ENCODE results near the gene MAP3K1. TPM values are rescaled to one million over a fixed set of nuclear protein-coding genes. Genes with fewer than 3 reads are reported as not detected.
"Not testable (repeated sequence)": the region's sequence is repeated elsewhere in the genome, so short reads cannot be mapped to it uniquely, and the experiment has no call there.

MAP3K1 gene
- 100 to 1,000 TPM in 1 of 2 donors, 10 to 100 TPM in 1; 99.2 to 120 TPM for total RNA-seq
- total RNA-seq = 461 to 491 reads per million in 2 donors

GRCh38 chr5:56814963-56815657 lies at the start of gene MAP3K1:
TSS of gene MAP3K1 (plus strand) at chr5:56815549. CDS start at chr5:56815574, 25 bp downstream.
- Mint-ChIP-seq H3K4me1 (peaks cover 26% of the 10 kb centered on the region), H3K27ac (peak within 1 kb of the TSS; percentile 98), H3K36me3 (ENCODE audit: low read depth) (peaks cover 6% of the 10 kb centered on the region), H3K4me3 (peak within 1 kb of the TSS; percentile 93), H3K27me3 (no peaks in the 10 kb centered on the region)
- ATAC-seq = peak; percentile 76
- DNase-seq = peak; percentile 76 to 84 (median 80)
- H3K9me3 ChIP-seq (ENCODE audit: control insufficient read depth, low read length, poor library complexity, severe bottlenecking) = no peaks in the 10 kb centered on the region

DNA sequence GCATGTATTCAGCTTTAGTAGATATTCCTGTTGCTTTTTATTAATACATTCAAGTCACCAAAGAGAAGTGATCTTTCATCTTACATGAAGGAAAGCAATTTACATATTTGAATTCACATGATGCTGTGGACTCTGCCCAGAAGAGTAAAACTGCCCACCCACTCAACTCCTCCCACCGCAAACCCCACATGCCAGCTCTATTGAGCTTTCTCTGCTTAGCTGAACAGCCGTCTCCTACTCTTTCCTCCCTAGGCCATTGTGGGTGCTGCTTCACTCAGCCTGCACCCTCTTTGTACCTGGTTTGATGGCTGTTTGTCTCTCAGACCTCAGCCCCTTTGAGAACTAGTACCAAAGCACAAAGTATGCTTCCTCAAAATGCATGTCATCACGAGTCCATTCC lies 48.4 kb upstream of the MAP3K1 start:
- ATAC-seq = no peak
- no peak overlapping the region for H3K27ac Mint-ChIP-seq
- H3K9me3 ChIP-seq (ENCODE audit: control insufficient read depth, low read length, poor library complexity, severe bottlenecking) = no peaks in the 10 kb centered on the region
- H3K4me3 Mint-ChIP-seq = no peak overlapping the region
- H3K36me3 Mint-ChIP-seq (ENCODE audit: low read depth) = no peaks in the 10 kb centered on the region
- no peaks in the 10 kb centered on the region for H3K27me3 Mint-ChIP-seq
- no peak for DNase-seq
- peaks cover 9% of the 10 kb centered on the region for H3K4me1 Mint-ChIP-seq

- no peaks in the 10 kb centered on the region for H3K9me3 ChIP-seq (ENCODE audit: control insufficient read depth, low read length, poor library complexity, severe bottlenecking)
- no peak overlapping the region for H3K27ac Mint-ChIP-seq
- no peak for DNase-seq
- no peak for ATAC-seq
- no peaks in the 10 kb centered on the region for H3K36me3 Mint-ChIP-seq (ENCODE audit: low read depth)
- no peaks in the 10 kb centered on the region for H3K4me1 Mint-ChIP-seq
- H3K27me3 Mint-ChIP-seq = no peaks in the 10 kb centered on the region
- no peak overlapping the region for H3K4me3 Mint-ChIP-seq
Observed at GRCh38 chr5:56769875-56770604, 45.3 kb upstream of the MAP3K1 start.

GRCh38 chr5:56772767-56773166 lies 42.6 kb upstream of the MAP3K1 start:
- ATAC-seq (no peak), DNase-seq (no peak)
- no peaks in the 10 kb centered on the region for H3K36me3 Mint-ChIP-seq (ENCODE audit: low read depth)
- no peaks in the 10 kb centered on the region for H3K27me3 Mint-ChIP-seq
- no peak overlapping the region for H3K27ac Mint-ChIP-seq
- no peaks in the 10 kb centered on the region for H3K4me1 Mint-ChIP-seq
- H3K4me3 Mint-ChIP-seq = peak overlapping the region; percentile 13
- H3K9me3 ChIP-seq (ENCODE audit: control insufficient read depth, low read length, poor library complexity, severe bottlenecking) = no peaks in the 10 kb centered on the region

DNA sequence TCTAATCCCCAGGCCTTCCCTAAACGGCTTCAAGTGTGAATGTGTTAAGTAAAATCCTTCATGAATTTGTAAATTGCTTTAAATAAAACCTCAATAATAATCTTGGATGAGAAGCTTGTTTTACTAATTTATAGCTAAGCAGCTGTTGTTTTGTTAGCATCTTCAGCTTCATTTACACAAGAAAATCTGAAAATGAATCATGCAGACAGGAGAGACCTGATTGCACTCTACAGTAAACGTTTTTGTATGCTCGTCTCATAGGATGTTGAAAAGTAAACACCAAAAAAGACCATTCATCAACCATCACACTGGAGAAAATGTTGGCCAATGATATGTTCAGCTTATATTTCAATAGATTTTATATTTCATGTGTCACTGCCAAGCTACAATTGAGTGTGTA lies 40.4 kb upstream of the MAP3K1 start:
- H3K27ac Mint-ChIP-seq = no peak overlapping the region
- DNase-seq = no peak
- no peak for ATAC-seq
- H3K9me3 ChIP-seq (ENCODE audit: control insufficient read depth, low read length, poor library complexity, severe bottlenecking) = no peaks in the 10 kb centered on the region
- no peak overlapping the region for H3K4me3 Mint-ChIP-seq
- H3K27me3 Mint-ChIP-seq = no peaks in the 10 kb centered on the region
- H3K4me1 Mint-ChIP-seq = no peaks in the 10 kb centered on the region
- H3K36me3 Mint-ChIP-seq (ENCODE audit: low read depth) = no peaks in the 10 kb centered on the region

DNA sequence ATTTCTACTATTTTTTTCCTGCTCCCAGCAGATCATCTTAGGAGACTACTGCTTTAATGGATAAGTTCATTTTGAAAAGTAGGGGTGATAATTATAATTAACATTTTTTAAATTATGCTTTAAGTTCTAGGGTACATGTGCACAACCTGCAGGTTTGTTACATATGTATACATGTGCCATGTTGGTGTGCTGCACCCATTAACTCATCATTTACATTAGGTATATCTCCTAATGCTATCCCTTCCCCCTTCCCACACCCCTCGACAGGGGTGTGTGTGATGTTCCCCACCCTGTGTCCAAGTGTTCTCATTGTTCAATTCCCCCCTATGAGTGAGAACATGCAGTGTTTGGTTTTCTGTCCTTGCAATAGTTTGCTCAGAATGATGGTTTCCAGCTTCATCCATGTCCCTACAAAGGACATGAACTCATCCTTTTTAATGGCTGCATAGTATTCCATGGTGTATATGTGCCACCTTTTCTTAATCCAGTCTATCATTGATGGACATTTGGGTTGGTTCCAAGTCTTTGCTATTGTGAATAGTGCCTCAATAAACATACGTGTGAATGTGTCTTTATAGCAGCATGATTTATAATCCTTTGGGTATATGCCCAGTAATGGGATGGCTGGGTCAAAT lies 39.0 kb upstream of the MAP3K1 start:
- not testable (repeated sequence) for H3K4me1 Mint-ChIP-seq; H3K27ac Mint-ChIP-seq; H3K36me3 Mint-ChIP-seq (ENCODE audit: low read depth); DNase-seq; ATAC-seq; H3K4me3 Mint-ChIP-seq; H3K27me3 Mint-ChIP-seq; H3K9me3 ChIP-seq (ENCODE audit: control insufficient read depth, low read length, poor library complexity, severe bottlenecking)

- no peaks in the 10 kb centered on the region for H3K27me3 Mint-ChIP-seq
- no peaks in the 10 kb centered on the region for H3K36me3 Mint-ChIP-seq (ENCODE audit: low read depth)
- H3K4me3 Mint-ChIP-seq = no peak overlapping the region
- H3K9me3 ChIP-seq (ENCODE audit: control insufficient read depth, low read length, poor library complexity, severe bottlenecking) = no peaks in the 10 kb centered on the region
- H3K27ac Mint-ChIP-seq = no peak overlapping the region
- ATAC-seq (no peak), DNase-seq (no peak)
- H3K4me1 Mint-ChIP-seq = no peaks in the 10 kb centered on the region
Observed at GRCh38 chr5:56783261-56783660, 32.1 kb upstream of the MAP3K1 start.

- Mint-ChIP-seq H3K4me3 (no peak overlapping the region), H3K27ac (no peak overlapping the region), H3K36me3 (ENCODE audit: low read depth) (no peaks in the 10 kb centered on the region), H3K27me3 (no peaks in the 10 kb centered on the region), H3K4me1 (no peaks in the 10 kb centered on the region)
- no peak for DNase-seq
- no peaks in the 10 kb centered on the region for H3K9me3 ChIP-seq (ENCODE audit: control insufficient read depth, low read length, poor library complexity, severe bottlenecking)
- no peak for ATAC-seq
Observed at GRCh38 chr5:56786346-56786745, 29.0 kb upstream of the MAP3K1 start.

- no peaks in the 10 kb centered on the region for H3K9me3 ChIP-seq (ENCODE audit: control insufficient read depth, low read length, poor library complexity, severe bottlenecking)
- Mint-ChIP-seq H3K4me3 (no peak overlapping the region), H3K27me3 (no peaks in the 10 kb centered on the region), H3K4me1 (no peaks in the 10 kb centered on the region), H3K36me3 (ENCODE audit: low read depth) (no peaks in the 10 kb centered on the region), H3K27ac (peak overlapping the region; percentile 45)
- ATAC-seq (no peak), DNase-seq (no peak)
Observed at GRCh38 chr5:56791396-56791795, 24.0 kb upstream of the MAP3K1 start.

GRCh38 chr5:56798521-56798920 lies 16.8 kb upstream of the MAP3K1 start:
- H3K27me3 Mint-ChIP-seq = no peaks in the 10 kb centered on the region
- peaks cover 2% of the 10 kb centered on the region for H3K4me1 Mint-ChIP-seq
- no peak overlapping the region for H3K27ac Mint-ChIP-seq
- no peaks in the 10 kb centered on the region for H3K9me3 ChIP-seq (ENCODE audit: control insufficient read depth, low read length, poor library complexity, severe bottlenecking)
- H3K36me3 Mint-ChIP-seq (ENCODE audit: low read depth) = no peaks in the 10 kb centered on the region
- no peak for DNase-seq
- H3K4me3 Mint-ChIP-seq = no peak overlapping the region
- no peak for ATAC-seq

GRCh38 chr5:56800186-56800585 lies 15.2 kb upstream of the MAP3K1 start:
- no peak for ATAC-seq
- H3K27me3 Mint-ChIP-seq = no peaks in the 10 kb centered on the region
- no peak overlapping the region for H3K27ac Mint-ChIP-seq
- no peak overlapping the region for H3K4me3 Mint-ChIP-seq
- no peak for DNase-seq
- H3K9me3 ChIP-seq (ENCODE audit: control insufficient read depth, low read length, poor library complexity, severe bottlenecking) = no peaks in the 10 kb centered on the region
- H3K4me1 Mint-ChIP-seq = peaks cover 10% of the 10 kb centered on the region
- H3K36me3 Mint-ChIP-seq (ENCODE audit: low read depth) = peaks cover 2% of the 10 kb centered on the region

DNA sequence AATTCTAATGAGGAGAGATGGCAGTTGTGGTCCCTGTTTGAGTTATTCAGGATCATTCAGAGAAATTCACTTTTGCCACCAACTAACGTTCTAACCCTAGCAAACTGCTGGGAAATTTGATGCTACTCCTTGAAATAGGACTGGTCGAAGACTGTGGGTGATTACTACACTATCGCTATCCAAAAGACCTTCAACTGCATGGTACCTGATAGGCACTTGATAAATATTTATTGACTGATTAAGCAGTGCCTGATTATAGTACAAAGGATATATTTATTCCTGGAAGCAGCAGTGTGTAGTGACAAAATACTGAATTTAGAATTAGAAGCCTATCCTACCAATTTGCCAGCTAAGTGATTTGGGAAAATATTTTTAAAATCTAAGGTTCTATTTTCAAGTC lies 14.1 kb upstream of the MAP3K1 start:
- no peaks in the 10 kb centered on the region for H3K9me3 ChIP-seq (ENCODE audit: control insufficient read depth, low read length, poor library complexity, severe bottlenecking)
- no peaks in the 10 kb centered on the region for H3K27me3 Mint-ChIP-seq
- no peak overlapping the region for H3K4me3 Mint-ChIP-seq
- H3K4me1 Mint-ChIP-seq = peaks cover 10% of the 10 kb centered on the region
- peak overlapping the region; percentile 6 for H3K27ac Mint-ChIP-seq
- H3K36me3 Mint-ChIP-seq (ENCODE audit: low read depth) = peaks cover 2% of the 10 kb centered on the region
- ATAC-seq = no peak
- DNase-seq = no peak

DNA sequence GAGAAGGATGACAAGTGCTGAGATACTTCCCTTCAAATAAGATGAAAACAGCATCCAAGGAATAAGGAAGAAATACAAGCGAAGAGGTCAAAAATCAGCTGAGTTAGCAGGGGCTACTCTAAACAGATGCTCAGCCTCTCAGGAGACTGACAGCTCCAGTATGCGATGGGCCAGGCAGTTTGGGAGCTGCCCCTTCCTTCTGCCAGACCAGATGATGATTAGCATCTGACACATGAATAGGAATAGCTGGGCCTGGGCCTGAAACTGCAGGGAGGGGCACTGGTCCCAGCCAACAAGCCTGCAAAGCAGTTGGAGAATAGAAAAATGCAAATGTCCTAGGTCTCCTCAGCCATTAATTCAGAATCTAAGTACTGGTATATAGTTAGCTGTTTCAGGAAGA lies 13.1 kb upstream of the MAP3K1 start:
- no peak for ATAC-seq
- Mint-ChIP-seq H3K36me3 (ENCODE audit: low read depth) (peaks cover 2% of the 10 kb centered on the region), H3K27me3 (no peaks in the 10 kb centered on the region), H3K4me1 (peaks cover 10% of the 10 kb centered on the region), H3K4me3 (no peak overlapping the region), H3K27ac (no peak overlapping the region)
- H3K9me3 ChIP-seq (ENCODE audit: control insufficient read depth, low read length, poor library complexity, severe bottlenecking) = no peaks in the 10 kb centered on the region
- no peak for DNase-seq

Measured in T-helper 17 cell (primary cell).